Inflammatory macrophage treated with lipopolysaccharide for 4 hours (primary cell): Measurements from ENCODE around the gene PHF1.
"Not testable (repeated sequence)": the region's sequence is repeated elsewhere in the genome, so short reads cannot be mapped to it uniquely, and the experiment has no call there.

Experiments
- DNase-seq: peaks from one replicate; pipeline ENCODE4 v3.0.0-alpha.2; 2020

Gene PHF1

DNA sequence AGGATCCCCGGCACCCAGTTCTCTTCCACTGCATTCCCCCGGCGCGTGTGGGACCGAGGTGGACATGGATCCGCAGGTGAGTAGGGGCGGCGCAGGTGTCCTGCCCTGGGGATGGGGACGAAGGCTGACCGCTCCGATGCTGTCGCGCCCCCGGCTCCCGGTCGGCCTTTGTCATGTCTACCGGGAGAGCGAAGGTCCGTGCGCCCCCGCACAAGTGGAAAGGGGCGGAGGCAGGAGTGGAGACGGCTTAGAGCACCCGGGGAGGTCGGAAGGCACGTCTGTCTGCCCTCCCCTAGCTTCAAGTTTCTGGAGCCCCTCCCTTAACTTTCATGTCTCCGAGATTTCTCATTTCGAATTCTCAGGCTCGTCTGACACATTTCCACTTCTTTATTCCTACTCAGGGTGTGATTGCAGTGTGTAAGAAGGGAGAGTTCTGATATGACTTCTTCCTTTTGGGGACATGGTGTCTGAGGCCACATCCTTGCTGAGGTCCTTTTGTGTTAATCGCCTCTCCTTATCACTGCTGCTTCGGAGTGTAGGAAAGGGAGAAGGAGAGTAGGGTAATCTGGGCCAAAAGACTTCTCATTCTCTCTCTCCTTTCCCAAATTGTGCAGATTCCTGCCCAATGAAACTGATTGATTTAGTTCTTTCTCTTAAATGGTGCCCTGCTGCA is 18.8 kb upstream of the PHF1 start:
- DNase-seq = peak; percentile 64

DNA sequence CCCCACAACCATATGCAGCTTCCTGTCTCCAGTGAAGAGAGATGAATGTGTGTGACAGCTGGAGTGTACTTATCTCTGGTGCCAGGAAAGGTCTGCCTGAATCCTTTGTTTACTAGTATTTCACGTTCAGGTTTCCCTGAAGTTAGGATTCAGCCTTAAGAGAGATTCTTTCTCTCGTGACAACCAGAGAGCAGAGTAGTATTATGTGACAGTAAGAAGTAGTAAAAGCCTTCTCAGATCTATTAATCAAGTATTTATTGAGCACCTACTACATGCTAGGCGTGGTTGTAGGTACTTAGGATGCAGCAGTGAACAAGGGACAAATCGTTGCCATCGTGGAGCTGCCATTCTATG is 18.2 kb upstream of the PHF1 start:
- DNase-seq = no peak

DNA sequence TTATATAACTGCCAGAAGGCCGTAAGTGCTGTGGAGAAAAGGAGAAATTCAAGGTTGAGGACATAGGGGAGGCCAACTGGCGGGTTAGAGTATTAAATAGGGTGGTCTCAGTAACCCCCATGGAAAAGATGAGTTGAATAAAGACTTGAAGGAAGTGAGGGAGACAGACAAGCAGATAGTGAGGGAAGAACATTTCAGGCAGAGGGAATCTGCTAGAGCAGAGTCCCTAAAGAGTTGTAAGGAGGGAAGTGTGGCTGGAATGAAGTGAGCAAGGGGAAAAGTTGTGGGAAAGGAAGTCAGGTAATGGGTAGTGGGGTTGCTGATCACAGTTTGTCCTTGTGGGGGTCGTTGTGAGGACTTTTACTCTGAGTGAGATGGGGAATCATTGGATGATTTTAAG is 17.8 kb upstream of the PHF1 start:
- no peak for DNase-seq

DNA sequence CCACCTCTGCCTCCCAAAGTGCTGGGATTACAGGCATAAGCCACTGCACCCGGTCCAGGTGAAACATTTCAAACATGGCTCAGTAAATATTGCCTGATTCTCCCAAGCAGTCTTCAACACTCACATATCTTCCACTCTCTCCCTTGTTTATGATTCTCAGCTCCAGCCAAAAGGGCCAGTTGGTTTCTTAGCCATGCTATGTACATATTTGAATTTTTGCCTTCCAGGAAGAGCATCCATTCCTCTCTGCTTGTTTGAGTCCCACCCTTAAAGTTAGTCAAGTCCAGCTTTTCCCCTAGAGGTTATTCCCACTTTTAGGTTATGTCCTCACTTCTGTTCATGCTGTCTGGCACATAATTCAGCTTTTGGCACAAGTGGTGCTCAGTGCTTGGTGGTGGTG is 13.3 kb upstream of the PHF1 start:
- DNase-seq = no peak

DNA sequence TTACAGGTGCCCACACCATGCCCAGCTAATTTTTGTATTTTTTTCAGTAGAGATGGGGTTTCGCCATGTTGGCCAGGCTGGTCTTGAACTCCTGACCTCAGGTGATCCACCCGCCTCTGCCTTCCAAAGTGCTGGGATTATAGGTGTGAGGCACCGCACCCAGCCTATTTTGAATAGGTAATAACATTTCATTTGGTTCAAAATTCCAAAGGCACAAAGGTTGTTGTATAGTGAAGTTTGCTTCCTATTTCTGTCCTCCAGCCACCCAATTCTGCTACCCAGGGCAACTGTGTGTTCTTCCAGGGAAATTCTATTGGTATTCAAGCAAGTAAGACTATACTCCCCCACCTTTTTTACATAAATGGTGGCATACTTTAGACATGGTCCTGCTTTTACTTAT is 12.2 kb upstream of the PHF1 start:
- not testable (repeated sequence) for DNase-seq

DNA sequence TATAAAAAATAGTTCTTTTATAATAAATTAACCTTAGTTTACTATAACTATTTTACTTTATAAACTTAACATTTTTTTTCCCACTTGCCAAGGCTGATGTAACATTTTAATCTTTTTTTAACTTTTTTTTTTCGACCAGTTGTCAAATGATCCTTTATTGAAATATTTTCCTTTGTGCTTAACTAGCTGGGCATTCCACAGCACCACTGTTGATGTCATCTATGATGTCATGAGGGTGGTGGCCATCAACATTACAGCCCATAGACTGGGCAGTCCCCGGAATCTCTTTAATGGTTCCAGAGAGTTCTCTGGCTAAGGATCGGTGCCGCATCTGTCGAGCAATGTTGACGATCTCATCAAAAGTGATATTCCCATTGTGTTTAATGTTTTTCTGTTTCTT is 10.9 kb upstream of the PHF1 start:
- not testable (repeated sequence) for DNase-seq

DNA sequence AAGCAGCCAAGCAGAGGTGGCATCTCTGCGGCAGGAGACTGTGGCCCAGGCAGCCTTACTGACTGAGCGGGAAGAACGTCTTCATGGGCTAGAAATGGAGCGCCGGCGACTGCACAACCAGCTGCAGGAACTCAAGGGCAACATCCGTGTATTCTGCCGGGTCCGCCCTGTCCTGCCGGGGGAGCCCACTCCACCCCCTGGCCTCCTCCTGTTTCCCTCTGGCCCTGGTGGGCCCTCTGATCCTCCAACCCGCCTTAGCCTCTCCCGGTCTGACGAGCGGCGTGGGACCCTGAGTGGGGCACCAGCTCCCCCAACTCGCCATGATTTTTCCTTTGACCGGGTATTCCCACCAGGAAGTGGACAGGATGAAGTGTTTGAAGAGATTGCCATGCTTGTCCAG is 5.9 kb upstream of the PHF1 start:
- DNase-seq = no peak

DNA sequence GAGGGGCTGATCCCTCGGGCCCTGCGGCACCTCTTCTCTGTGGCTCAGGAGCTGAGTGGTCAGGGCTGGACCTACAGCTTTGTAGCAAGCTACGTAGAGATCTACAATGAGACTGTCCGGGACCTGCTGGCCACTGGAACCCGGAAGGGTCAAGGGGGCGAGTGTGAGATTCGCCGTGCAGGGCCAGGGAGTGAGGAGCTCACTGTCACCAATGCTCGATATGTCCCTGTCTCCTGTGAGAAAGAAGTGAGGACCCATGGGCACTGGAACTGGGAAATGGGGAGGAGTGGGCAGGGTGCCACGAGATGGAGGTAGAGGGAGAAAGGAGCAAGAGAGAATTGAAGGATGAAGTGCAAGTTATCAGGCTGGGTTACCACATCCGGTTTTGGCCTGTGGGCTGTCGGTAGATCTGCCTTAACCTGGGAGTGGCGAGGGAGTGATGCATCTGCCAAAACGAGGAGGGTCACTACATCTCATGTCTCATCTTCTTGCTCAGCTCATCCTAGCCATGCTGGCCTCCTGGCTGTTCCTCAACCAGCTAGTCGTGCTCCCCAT is 5.4 kb upstream of the PHF1 start:
- DNase-seq = no peak

DNA sequence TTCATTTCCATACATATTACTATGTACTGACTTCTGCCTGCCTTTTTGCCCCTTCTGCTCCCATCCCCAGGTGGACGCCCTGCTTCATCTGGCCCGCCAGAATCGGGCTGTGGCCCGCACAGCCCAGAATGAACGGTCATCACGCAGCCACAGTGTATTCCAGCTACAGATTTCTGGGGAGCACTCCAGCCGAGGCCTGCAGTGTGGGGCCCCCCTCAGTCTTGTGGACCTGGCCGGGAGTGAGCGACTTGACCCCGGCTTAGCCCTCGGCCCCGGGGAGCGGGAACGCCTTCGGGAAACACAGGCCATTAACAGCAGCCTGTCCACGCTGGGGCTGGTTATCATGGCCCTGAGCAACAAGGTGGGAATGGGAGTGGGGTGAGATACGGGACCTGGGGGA is 4.7 kb upstream of the PHF1 start:
- no peak for DNase-seq

DNA sequence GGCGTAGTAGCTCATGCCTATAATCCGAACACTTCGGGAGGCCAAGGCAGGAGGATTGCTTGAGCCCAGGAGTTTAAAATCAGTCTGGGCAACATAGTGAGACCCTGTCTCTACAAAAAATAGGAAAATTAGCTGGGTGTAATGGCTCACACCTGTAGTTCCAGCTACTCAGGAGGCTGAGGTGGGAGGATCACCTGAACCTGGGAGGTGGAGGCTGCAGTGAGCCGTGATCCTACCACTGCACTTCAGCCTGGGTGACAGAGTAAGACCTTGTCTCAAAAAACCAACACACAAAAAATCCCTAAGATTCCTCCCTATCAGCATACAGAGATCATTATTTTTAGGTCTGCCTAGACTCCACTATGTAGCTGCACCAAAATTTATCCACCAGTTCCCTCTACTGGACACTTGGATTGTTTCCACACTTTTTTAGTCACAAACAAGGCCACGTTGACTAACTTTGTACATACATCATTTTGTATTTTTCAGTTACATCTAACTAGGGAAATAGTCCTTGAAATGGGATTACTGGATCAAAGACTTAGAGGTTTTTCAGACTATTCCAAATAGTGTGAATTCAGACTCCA is 3.6 kb upstream of the PHF1 start:
- peak; percentile 55 for DNase-seq

DNA sequence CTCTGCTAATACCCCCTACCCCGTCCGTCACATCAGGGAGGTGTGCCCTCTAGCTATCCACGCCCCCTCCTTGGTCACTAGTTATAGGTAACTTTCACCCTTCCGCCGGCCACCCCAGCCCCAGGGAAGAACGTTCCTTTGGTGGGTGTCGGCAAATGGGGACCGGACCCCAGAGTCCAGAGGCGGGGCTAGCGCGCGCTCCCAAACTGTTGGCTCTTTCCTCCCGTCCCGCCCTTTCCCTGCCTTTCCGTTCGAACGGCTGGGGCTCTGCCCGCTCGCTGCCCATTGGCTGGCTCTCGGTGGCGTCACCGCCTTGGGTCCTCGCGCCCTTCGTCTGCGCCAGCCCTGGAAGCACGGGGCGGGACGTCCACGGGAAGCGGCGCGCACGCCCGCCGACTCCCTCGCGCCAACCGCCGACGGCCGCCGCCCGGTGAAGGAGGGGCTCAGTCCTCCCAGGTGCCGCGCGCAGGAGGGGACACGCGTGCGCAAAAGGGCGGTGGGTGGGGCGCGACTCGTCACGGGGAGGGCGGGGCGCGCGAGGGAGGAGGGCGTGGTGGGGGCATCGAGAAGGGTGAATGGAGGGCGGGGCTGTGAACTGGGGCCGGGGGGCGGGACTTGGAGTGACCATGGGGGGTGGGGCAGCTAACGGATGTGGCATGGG is 634 bp upstream of the PHF1 start:
- DNase-seq = peak; percentile 99

DNA sequence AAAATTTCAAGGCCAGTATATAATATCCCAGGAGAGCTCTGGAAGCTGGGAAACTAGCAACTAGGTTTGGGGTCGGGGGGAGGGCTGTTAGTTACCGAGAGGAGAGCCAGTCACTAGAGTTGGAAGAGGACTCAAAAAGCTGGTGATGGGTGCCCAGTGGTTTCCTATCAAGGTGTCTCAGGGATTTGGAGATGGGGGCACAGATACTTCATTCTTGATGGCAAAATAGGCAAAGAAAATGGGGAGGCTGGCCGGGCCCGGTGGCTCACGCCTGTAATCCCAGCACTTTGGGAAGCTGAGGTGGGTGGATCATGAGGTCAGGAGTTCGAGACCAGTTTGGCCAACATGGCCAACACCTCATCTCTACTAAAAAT is 805 bp downstream of the PHF1 start:
- DNase-seq = no peak

DNA sequence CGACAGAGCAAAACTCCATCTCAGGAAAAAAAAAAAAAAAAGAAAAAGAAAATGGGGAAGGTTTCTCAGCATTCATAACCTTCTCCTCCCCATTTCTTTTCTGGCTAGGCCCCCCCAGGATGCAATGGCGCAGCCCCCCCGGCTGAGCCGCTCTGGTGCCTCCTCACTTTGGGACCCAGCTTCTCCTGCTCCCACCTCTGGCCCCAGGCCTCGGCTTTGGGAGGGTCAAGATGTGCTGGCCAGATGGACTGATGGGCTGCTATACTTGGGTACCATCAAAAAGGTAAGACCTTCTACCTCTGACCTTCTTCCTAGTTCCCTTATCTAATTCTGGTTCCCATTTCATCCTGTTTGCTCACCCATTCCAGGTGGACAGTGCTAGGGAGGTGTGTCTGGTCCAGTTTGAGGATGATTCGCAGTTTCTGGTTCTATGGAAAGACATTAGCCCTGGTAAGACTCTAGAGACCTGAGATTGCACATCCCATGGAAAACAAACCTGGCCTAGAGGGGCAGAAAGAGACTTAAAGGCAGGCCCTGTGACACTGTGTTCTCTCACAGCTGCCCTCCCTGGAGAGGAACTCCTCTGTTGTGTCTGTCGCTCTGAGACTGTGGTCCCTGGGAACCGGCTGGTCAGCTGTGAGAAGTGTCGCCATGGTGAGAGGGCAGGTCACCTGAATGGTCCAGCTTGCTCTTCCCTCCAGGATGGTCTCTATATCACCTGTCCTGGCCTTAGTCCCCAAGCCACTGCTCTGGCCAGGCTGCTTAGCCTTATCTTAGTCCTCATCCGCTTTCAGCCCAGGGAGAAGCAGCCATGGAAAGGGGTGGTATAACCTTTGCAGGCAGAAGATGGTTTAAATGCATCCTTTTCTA is 1.6 kb downstream of the PHF1 start:
- DNase-seq = no peak

DNA sequence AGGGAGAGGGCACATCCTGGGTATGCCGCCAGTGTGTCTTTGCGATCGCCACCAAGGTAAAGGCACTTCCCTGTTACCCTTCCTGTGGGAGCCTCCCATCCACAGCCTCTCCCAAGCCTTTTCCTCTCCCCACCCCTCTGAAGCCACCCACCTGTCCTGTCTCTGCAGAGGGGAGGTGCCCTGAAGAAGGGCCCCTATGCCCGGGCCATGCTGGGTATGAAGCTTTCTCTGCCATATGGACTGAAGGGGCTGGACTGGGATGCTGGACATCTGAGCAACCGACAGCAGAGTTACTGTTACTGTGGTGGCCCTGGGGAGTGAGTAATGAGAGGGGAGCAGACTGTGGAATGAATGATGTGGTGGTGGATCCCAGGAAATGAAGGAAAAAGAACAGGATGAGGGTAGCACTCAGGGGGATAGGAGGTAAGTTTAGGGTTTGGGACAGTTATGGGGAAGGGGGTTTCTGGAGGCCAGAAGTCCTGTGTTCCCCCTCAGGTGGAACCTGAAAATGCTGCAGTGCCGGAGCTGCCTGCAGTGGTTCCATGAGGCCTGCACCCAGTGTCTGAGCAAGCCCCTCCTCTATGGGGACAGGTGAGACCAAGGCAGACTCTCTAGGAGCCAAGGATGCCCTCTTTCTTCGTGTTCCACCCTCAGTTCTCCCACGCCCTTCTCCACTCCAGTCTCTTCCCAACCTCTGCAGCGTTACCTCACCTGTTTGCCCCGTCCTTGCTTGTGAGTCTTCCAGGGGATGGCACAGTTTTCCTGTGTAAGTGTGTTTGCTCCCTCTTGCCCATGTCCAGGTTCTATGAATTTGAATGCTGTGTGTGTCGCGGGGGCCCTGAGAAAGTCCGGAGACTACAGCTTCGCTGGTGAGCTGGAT is 2.7 kb downstream of the PHF1 start:
- DNase-seq = no peak

DNA sequence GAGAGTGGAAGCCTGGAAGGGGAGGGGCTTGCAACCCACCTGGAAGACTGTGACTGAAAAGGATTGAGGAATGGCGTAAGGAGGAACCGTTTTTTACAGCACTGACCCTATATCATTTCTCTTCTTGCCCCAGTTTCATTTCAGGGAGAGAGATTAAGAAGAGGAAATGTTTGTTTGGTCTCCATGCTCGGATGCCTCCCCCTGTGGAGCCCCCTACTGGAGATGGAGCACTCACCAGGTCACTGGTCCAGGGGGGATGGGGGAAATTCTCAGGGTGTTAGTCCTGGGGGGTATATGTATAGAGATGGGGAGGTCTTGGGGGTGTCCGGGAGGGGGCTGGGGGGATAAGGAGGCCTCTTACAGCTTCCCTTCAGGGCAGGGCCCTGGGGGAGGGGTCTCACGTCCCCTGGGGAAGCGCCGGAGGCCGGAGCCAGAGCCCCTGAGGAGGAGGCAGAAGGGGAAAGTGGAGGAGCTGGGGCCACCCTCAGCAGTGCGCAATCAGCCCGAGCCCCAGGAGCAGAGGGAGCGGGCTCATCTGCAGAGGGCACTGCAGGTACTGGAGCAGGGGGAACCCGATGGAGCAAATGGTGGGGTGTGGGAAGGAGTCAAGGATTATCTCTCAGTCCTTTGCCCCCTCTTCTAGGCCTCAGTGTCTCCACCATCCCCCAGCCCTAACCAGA is 3.9 kb downstream of the PHF1 start:
- peak; percentile 30 for DNase-seq

DNA sequence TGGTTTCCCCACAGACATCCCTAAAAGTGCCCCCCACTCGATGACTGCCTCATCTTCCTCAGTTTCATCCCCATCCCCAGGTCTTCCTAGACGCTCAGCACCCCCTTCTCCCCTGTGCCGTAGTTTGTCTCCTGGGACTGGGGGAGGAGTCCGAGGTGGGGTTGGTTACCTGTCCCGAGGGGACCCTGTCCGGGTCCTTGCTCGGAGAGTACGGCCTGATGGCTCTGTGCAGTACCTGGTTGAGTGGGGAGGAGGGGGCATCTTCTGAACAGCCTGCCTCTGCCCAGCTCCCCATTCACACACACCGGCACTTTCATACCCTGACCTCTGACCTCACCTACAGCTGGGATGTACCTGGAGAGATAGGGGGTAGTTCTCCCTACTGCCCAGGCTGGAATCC is 5.0 kb downstream of the PHF1 start:
- DNase-seq = no peak

DNA sequence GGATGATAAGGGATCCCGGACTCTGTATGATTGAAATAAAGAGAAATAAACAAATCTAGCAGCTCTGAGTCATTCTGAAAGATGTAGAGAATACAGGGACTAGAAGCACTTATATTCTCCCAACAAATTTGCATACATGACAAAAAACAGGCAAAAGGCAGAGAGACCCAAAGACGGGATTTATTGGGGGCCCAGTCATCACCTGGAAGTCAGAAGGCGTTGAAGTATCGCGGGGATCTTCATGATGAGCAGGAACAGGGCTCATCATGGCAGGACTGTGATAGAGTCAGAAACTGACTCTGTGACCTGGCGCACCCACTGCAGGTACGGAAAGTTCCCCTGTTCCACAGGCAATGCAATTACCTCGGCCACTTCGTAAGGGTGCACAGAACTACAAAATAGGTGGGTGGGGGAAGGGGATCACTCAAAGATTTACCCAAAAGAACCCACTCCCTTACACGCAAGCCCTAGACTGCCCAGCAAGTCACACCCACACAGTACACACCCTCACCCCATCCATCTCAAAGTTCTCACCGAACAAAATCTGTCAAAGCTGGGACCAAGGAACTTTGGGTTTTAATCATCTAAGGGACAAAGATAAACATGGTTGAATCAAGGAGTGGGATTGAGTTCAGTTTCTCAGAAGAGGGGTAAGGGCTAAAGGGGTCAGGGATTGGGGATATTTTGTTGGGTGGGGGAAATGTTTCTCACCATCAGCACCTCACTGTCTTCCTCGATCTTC is 5.7 kb downstream of the PHF1 start:
- no peak for DNase-seq

DNA sequence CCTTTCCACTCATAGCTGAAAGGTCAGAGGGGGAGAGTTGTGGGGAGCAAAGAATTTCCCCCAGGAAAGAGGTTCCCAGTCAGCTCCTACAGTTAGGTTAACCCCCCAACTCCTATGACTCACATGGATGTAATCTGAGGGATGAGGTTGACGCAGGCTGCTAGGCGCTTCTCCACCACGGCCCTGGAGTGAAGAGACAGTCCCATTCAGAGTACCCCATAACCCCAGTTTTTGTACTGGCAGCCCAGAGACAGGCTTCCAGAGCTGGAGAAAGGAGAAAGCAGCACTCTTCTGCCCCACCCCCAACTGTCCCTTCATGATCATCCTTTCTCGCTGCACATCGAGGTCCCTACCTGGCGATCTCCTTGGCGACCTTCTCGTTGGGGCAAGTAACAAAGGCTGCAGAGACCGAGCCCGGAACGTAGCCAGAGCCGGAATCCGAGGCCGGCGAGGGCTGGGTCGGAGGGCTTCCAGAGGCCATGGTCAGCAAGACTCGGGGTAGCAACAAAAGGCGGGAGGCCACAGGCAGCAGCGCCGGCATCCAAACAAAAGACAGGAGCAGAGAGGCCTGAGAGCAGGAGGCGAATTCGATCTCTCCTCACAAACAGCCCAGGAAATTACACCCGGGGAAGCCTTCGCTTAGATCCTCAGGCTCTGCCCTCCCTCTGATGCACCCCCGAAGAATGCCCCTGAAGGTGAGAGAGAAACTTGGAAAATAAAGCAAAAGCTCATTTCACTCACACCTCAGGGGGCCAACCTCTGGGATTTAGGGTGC is 6.5 kb downstream of the PHF1 start:
- peak; percentile 54 for DNase-seq

DNA sequence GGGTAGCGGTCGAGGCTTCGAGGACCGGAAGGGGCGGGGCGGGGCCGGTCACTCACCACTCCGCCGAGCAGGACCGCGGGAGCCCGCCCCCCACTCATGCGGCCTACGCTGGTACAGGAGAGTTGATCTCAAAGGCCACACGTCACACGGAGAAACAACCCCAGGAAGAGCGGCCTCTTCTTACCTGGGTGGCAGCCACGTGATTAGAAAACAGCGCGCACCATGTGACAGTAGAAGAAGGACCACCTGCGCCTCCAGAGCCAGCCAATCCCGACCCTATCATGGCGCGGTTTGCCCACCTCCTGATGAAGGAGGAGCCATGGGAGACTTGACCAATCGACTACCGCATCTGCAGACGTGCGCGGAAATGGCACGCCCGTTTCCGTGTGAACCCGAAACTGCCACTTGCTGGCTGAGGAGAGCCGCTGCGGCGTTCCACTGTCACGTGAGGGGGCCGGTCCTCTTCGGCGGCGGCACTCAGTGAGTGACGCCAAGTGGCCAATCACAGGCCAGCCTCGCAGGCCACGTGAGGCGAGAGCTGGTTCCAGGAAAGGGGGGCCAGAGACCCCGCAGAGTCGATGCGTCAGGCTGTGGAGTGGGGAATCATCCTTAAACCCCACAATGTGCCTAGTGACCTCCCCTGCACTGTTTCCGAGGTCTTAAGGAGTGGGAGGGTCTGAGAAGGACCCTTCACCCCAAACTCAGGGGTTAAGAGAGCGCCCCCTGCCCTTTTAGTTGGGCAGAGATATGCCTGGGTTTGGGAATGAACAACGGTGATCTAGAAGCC is 7.3 kb downstream of the PHF1 start, which contains the start of gene CUTA:
CUTA (minus strand) TSS at position 205 of the 787 bp plus-strand sequence; CDS start at position 98, 107 bp downstream.
- DNase-seq = peak; percentile 100
